ENCODE measurements around the gene TMEM234.

DNA sequence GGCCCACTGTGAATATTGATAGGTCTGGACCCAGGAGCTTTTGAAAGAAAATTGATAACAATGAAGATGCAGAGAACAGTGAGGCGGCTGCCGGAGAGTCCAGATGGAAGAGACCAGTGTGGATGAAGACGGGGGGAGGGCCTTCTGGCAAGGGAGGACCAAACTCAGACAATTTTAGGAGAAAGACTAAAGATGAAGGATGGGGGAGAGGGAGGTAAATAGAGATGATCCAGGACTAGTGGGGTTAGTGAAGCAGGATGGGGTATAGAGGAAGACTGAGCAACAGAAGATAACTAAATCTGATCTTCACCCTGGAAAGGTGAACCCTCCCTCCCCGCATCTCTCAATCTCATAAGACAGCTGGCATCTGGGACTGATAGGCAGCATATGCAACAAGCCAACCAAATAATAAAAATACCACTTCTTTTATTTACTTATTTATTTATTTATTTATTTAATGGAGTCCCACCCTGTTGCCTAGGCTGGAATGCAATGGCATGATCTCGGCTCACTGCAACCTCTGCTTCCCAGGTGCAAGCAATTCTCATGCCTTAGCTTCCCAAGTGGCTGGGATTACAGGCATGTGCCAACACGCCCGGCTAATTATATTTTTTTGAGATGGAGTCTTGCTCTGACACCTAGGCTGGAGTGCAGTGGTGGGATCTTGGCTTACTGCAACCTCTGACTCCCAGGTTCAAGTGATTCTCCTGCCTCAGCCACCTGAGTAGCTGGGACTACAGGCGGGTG is 10.6 kb upstream of the TMEM234 start:
- TF ChIP-seq, protein P1, sequence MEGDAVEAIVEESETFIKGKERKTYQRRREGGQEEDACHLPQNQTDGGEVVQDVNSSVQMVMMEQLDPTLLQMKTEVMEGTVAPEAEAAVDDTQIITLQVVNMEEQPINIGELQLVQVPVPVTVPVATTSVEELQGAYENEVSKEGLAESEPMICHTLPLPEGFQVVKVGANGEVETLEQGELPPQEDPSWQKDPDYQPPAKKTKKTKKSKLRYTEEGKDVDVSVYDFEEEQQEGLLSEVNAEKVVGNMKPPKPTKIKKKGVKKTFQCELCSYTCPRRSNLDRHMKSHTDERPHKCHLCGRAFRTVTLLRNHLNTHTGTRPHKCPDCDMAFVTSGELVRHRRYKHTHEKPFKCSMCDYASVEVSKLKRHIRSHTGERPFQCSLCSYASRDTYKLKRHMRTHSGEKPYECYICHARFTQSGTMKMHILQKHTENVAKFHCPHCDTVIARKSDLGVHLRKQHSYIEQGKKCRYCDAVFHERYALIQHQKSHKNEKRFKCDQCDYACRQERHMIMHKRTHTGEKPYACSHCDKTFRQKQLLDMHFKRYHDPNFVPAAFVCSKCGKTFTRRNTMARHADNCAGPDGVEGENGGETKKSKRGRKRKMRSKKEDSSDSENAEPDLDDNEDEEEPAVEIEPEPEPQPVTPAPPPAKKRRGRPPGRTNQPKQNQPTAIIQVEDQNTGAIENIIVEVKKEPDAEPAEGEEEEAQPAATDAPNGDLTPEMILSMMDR (IDR thresholded peaks at IDR 0.05), result no peak
- TF ChIP-seq POLR2AphosphoS5 (IDR thresholded peaks at IDR 0.05) (no peak), EP300 (IDR thresholded peaks at IDR 0.05) (no peak)

All from upper lobe of left lung (tissue), 4 donors.